Activated CD8-positive, alpha-beta memory T cell treated with anti-CD3 and anti-CD28 coated beads, Interleukin-2, amount 50 U/mL, for 48 hours (primary cell): ENCODE results near the gene SLC7A10.

Source experiments
- DNase-seq: peaks from one replicate; pipeline ENCODE4 v3.0.0-alpha.2; 2020

Gene SLC7A10

GRCh38 chr19:33252971-33253370, 27.3 kb upstream of the SLC7A10 start:
- DNase-seq, result no peak

- DNase-seq, result no peak
These were observed 26.8 kb upstream of the SLC7A10 start for GRCh38 chr19:33252418-33252962.

- DNase-seq, result no peak
These were observed 26.0 kb upstream of the SLC7A10 start for GRCh38 chr19:33251526-33252090.

DNA sequence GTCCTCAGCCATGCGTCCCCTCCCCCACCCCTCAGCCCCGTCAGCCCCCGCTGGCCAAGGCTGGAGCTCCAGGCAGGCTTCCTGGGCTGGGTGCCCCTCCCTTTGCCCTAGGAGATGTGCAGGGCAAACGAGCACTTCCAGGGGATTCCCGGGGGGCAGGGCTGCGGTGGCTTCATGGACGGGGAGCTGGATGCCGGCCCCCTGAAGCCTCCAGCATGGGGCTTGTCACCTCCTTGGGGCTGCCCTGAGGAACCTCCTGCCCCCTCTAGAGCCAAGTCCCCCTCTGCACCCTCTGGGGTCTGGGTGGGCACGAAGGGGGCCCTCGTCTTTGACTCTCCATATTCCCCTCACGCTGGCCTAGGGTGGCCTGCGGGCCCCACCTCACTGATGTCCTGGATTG, 25.4 kb upstream of the SLC7A10 start:
- no peak for DNase-seq

GRCh38 chr19:33250500-33250899, 24.9 kb upstream of the SLC7A10 start:
- DNase-seq, result no peak

GRCh38 chr19:33249740-33250366, 24.2 kb upstream of the SLC7A10 start:
- DNase-seq, result no peak

GRCh38 chr19:33248954-33249613, 23.4 kb upstream of the SLC7A10 start:
- DNase-seq, result no peak

GRCh38 chr19:33248553-33248953, 22.9 kb upstream of the SLC7A10 start:
- DNase-seq, result no peak

GRCh38 chr19:33248104-33248503, 22.5 kb upstream of the SLC7A10 start:
- no peak for DNase-seq

GRCh38 chr19:33247441-33247819, 21.8 kb upstream of the SLC7A10 start:
- no peak for DNase-seq

DNA sequence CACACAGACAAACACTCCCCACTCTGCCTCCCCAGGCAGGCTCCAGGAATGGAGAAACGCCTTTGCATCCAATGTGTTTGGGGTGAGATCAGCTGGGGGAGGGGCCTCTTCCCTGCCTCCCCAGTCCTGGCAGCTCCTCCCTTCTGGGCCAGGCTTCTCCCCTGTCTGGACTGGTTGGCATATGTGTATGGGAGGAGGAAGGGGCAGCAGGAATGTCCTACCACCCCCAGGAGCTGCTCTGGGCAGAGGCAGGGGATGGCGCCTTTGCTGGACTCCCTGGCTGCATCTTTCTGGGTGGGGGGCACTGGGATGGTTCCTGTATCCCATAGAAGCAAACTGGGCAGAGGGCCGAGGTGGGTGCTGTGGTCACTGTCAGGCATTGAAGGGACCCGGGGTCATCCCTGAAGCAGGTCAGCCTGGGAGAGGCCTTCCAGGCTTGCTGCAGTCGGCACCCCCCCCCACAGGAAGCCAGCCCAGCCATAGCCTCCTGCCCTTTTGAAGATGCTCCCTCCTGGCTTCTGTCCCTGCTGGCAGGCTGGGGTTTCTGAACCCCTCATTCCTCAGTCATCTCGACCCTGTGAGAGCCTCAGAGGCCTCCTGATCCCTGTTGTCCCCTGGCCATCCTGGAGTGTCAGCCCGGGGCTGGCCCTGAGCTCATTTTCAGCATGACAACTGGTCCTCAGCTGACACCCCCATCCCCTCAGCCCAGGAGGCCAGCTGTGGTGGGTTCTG, 21.2 kb upstream of the SLC7A10 start:
- DNase-seq, result no peak

DNA sequence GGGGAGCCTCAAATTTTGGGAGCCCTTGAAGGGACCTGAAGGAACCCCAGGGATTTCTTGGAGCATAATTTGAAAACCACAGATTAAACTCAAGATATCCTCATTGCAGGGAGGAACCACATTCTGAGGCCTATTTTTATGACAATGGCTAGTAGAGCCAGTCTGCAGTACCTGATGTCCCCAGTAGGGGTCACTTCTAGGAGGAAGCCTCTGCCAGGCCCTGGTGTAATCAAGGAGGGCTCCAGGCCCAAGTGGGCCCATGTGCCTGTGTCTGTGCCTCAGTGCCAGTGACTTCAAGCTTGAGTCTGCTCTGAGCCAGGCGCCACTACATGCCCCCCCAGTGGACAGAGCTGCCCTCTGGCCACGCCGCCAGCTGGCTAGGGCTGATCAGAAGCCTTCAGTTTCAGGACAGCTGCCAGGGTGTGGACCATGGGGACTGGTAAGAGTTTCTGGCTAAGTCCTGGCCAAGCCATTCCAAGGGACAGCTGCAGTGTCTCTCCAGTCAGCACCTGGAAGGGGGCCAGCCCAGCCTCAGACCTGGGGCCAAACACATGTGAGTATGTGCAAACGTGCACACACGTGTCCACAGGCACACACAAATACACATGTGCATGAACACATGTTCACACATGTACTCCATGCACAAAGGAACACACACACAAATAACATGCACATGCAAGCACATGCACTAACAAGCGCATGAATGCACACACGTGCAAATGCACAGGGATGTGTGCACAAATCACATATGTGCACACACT, 20.5 kb upstream of the SLC7A10 start:
- DNase-seq, result no peak

- no peak for DNase-seq
These were observed 17.3 kb upstream of the SLC7A10 start for GRCh38 chr19:33242911-33243310.

- DNase-seq, result no peak
These were observed 16.5 kb upstream of the SLC7A10 start for GRCh38 chr19:33242131-33242530.

- no peak for DNase-seq
These were observed 16.0 kb upstream of the SLC7A10 start for GRCh38 chr19:33241530-33242101.

GRCh38 chr19:33241091-33241529, 15.5 kb upstream of the SLC7A10 start:
- DNase-seq, result no peak

DNA sequence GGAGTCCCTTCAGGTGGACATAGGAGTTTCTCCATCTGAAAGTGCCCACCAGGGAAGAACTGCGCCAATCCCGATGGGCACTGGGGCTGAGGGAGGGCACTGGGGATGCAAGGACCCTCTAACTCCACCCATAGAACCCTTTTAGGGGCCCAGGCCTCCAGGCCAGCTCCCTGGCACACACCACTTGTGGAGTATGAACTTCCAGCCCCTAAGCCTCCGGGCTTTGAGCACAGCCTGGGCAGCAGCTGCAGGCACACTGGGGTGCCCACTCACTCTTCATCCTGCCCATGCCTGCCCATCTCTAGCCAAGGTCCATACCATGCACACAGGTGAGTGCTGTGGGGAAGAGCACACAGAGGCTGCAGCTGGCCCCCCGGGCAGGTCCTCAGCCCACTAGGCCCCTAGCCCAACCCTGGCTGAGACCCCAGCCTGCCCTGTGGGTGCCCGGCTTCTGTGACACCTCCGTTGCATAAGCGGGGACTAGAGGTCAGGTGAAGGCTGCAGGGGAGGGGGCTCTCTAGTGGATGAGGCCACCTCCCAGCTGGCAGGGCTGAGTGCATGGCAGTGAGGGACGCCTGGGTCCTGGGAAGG, 14.6 kb upstream of the SLC7A10 start:
- no peak for DNase-seq

GRCh38 chr19:33239223-33239975, 13.7 kb upstream of the SLC7A10 start:
- DNase-seq, result no peak

DNA sequence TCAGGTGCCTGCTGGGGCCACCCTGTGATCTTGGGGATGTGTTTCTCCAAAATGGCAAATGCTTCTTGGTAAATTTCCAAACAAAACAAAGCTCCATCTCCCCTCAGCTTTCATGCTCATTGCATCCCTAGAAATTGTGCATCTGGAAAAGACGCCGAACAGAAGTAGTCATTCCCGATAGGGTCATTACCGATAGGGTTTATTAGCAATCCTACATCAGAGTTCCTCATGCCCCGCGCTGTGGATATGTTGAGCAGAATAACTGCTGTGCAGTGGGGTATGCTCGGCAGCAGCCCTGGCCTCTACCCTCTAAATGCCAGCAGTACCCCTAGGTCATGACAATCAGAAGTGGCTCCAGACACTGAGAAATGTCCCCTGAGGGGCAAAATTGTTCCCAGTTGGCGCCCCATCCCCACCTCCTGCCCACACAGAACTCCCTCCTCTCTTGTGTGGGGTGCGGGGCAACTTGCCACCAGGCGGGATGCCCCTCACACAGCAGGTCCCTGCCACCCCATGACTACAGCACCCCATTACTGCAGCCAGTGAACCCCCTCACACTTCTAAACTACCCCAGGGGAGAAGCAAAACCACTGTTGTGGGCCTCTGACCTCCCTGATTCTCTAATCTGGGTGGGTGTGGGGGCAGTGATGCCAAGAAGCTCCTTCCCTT, 13.0 kb upstream of the SLC7A10 start:
- no peak for DNase-seq

DNA sequence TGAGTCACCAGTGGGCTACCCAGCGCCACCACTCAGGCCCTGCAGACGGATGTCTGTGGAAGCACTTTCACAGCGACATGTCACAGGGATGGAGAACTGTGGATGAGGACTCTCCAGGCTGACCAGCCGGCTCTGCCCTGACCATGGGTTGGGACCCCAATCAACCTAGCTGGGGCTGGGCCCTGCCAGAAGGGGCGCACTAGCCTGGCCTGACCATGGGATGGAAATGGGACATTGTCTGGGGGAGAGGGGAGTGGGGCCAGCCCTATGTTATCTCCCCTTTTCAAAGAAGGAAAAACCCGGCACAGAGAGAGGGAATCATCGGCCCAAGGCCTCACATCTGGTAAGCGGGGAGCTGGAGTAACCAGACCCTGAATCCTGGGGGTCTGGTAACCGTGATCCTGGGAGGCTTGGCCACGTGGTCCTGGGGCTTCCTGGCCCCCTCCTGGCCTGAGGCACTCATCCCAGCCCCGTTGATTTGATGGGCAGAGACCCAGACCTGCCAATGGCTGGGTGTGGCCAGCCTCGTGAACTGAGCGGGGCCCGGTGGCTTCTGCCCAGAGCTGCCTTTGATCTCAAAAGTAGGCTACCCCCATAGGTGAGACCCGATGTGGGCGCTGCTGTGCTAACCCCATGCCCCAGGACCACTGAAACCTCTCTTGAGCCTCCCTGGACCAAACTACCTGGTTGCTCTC, 11.2 kb upstream of the SLC7A10 start:
- DNase-seq, result no peak
